GM23248 (cell line): ENCODE results near the gene LILRA6.
"Not testable (repeated sequence)": the region's sequence is repeated elsewhere in the genome, so short reads cannot be mapped to it uniquely, and the experiment has no call there.

Experiments used
- EZH2 ChIP-seq: fragments of 200-600 bp; sonication (generic); IDR thresholded peaks from 2 replicates; pipeline ENCODE4 v1.6.1; 2018; ENCODE audit warnings: antibody characterized with exemption, mild to moderate bottlenecking; ENCODE audit not compliant: insufficient read depth, poor library complexity, severe bottlenecking
- EZH2phosphoT487 ChIP-seq: fragments of 200-600 bp; sonication (generic); IDR thresholded peaks from 2 replicates; pipeline ENCODE4 v1.6.1; 2018; ENCODE audit warnings: antibody characterized with exemption, moderate library complexity, mild to moderate bottlenecking, low read depth; ENCODE audit not compliant: insufficient read depth

DNA sequence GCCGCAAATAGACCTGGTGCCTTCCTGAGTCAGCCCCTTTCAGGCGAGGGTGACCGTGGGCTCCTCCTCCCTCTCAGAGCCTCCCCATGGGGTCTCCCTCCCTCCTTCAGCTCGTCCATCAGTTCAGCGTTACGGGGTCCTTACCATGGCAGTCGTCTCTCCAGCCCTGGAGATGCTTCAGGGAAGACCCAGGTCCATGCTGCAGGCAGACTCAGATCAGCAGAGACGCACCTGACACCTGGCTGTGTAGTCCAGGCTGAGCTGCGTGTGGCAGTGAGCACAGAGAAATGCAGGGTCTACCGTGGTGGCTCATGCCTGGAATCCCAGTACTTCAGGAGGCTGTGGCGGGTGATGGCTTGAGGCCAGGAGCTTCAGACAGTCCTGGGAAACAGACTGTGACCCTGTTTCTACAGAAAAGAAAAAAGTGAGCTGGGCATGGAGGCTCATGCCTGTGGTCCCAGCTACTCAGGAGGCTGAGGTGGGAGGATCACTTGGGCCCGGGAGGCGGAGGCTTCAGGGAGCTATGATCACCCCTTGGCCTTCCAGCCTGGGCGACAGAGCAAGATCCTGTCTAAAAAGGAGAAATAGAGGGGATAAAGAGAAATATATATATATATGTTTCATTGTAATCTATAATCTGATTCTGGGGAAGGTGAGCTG is 19.2 kb downstream of the LILRA6 start:
- not testable (repeated sequence) for TF ChIP-seq EZH2phosphoT487, EZH2
